ENCODE measurements around the gene SZRD1. TPM values are rescaled to one million over a fixed set of nuclear protein-coding genes. Genes with fewer than 3 reads are reported as not detected.

The SZRD1 gene
- total RNA-seq, 1 experiment from 2014 or later: 114 TPM

DNA sequence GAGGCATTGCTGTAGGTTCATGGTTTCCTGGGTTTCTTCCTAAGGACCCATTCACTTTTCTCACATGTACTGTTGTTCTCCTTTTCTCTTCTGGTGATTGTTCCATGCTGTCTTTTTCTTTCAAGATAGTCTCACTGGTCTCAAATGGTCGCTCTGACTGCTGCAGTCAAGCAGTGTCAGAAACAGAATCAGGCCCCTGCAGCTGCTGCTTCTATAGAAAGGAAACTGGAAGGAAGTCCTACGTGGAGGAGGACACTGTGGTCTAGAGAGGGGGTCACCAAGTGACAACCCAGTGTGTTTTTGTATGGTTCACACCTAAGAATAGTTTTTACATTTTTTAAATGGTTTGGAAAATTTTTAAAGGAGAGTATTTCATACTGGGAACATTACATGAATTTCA is 75.9 kb downstream of the SZRD1 start:
- no peaks in the 10 kb centered on the region for H3K9me2 ChIP-seq (ENCODE audit: insufficient read depth)
- no peaks in the 10 kb centered on the region for H3K9me3 ChIP-seq (ENCODE audit: insufficient read depth, low read depth)
- no peak for DNase-seq
- H2AFZ ChIP-seq: no peak overlapping the region
- H3K27ac ChIP-seq: no peak overlapping the region
- no peak overlapping the region for H3K4me2 ChIP-seq
- no peaks in the 10 kb centered on the region for H3F3A ChIP-seq (ENCODE audit: insufficient read depth, low read depth)
- no TSS peak for BruUV-seq (replicated peaks)
- intact Hi-C loops (cut with micrococcal nuclease; ENCODE audit: unreplicated experiment): loop anchor here (5.0 kb wide), 1 partner anchor 76 kb away; the partner anchor contains the start of gene SZRD1
- H3K4me3 ChIP-seq: no peak overlapping the region
- no peaks in the 10 kb centered on the region for H4K20me1 ChIP-seq (ENCODE audit: insufficient read depth)
- CTCF ChIA-PET: no interaction called here
- TF ChIP-seq EZH2 (IDR thresholded peaks at IDR 0.05; ENCODE audit: low read depth): no peak
- TF ChIP-seq, protein P1, sequence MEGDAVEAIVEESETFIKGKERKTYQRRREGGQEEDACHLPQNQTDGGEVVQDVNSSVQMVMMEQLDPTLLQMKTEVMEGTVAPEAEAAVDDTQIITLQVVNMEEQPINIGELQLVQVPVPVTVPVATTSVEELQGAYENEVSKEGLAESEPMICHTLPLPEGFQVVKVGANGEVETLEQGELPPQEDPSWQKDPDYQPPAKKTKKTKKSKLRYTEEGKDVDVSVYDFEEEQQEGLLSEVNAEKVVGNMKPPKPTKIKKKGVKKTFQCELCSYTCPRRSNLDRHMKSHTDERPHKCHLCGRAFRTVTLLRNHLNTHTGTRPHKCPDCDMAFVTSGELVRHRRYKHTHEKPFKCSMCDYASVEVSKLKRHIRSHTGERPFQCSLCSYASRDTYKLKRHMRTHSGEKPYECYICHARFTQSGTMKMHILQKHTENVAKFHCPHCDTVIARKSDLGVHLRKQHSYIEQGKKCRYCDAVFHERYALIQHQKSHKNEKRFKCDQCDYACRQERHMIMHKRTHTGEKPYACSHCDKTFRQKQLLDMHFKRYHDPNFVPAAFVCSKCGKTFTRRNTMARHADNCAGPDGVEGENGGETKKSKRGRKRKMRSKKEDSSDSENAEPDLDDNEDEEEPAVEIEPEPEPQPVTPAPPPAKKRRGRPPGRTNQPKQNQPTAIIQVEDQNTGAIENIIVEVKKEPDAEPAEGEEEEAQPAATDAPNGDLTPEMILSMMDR (conservative IDR thresholded peaks at IDR 0.05): no peak
- H3K36me3 ChIP-seq (ENCODE audit: low read depth): no peaks in the 10 kb centered on the region
- peaks cover 5% of the 10 kb centered on the region; the same call in 1 of the 2 replicates for H3K4me1 ChIP-seq (replicated peaks; ENCODE audit: insufficient read depth)
- no peaks in the 10 kb centered on the region for H3K27me3 ChIP-seq (ENCODE audit: insufficient read depth, low read depth)
- peaks cover 25% of the 10 kb centered on the region for H3K79me2 ChIP-seq (ENCODE audit: low read depth)
- POLR2A ChIA-PET (ENCODE audit: unreplicated experiment): no interaction called here

DNA sequence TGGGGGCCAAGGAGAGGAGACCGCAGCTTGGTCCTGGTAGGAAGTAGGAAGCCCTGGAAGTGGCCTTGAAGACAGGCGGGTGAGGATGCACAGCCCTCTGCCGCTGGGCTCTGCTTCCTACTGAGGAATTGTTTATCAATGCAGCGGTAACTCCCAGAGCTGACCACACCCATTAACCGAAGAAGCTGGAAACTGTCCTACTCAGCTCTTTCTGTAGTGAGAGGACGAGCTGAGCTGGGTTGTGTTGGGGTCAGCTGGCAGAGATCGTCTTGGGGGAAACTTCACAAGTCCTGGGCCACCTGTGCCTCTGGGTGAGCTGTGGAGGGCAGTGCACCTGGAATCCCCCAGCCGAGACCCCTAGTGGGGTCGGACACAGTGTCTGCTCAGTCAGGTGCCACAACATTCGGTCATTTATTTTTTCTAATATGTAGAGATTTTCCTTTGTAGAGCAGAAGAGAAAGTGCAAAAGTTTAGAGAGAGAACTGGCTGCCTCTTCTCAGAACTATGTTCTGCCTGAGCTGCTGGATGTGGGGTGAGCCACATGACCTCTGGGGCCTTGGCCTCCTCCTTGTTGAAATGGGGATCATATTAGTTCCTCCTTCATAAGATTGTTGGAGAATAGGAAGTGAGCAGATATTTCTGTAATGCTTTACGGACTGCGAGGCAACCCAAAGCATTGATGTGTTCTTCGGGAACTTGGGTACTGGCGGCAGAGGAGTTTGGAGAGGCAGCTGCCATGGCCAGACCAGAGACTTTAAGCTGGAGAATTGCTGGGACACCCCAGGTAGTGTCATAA is 77.1 kb downstream of the SZRD1 start:
- DNase-seq: no peak
- Histone ChIP-seq H3F3A (ENCODE audit: insufficient read depth, low read depth) (no peaks in the 10 kb centered on the region), H3K27ac (no peak overlapping the region), H3K9me2 (ENCODE audit: insufficient read depth) (no peaks in the 10 kb centered on the region), H3K36me3 (ENCODE audit: low read depth) (no peaks in the 10 kb centered on the region), H3K27me3 (ENCODE audit: insufficient read depth, low read depth) (no peaks in the 10 kb centered on the region), H3K79me2 (ENCODE audit: low read depth) (peaks cover 25% of the 10 kb centered on the region), H2AFZ (no peak overlapping the region), H3K4me3 (no peak overlapping the region), H3K4me1 (replicated peaks; ENCODE audit: insufficient read depth) (peaks cover 5% of the 10 kb centered on the region; the same call in 1 of the 2 replicates), H4K20me1 (ENCODE audit: insufficient read depth) (no peaks in the 10 kb centered on the region), H3K4me2 (no peak overlapping the region), H3K9me3 (ENCODE audit: insufficient read depth, low read depth) (no peaks in the 10 kb centered on the region)
- TF ChIP-seq EZH2 (IDR thresholded peaks at IDR 0.05; ENCODE audit: low read depth): no peak
- TF ChIP-seq, protein P1 (conservative IDR thresholded peaks at IDR 0.05): no peak
- intact Hi-C loops (cut with micrococcal nuclease; ENCODE audit: unreplicated experiment): loop anchor here (5.0 kb wide), 1 partner anchor 77 kb away; the partner anchor contains the start of gene SZRD1
- POLR2A ChIA-PET (ENCODE audit: unreplicated experiment): no interaction called here
- no TSS peak for BruUV-seq (replicated peaks)
- CTCF ChIA-PET: no interaction called here

DNA sequence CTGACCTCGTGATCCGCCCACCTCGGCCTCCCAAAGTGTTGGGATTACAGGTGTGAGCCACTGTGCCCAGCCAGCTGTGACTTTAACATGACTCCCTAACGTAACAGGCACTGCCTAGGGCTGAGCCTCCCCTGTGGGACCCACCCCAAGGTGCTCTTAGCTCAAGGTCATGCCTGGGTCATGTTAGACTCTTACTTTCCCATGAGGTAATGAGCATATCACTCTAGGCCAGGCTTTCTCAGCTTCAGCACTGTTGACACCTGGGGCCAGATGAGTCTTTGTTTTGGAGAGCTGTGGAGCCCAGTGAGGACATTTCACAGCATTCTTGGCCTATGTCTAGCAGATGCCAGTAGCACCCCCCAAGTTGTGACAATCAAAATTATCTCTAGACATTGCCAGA is 78.0 kb downstream of the SZRD1 start:
- Histone ChIP-seq H3K9me3 (ENCODE audit: insufficient read depth, low read depth) (no peaks in the 10 kb centered on the region), H3K27ac (no peak overlapping the region), H3K4me3 (no peak overlapping the region), H3K79me2 (ENCODE audit: low read depth) (peaks cover 25% of the 10 kb centered on the region), H4K20me1 (ENCODE audit: insufficient read depth) (no peaks in the 10 kb centered on the region), H3K4me1 (replicated peaks; ENCODE audit: insufficient read depth) (peaks cover 5% of the 10 kb centered on the region; the same call in 1 of the 2 replicates), H3F3A (ENCODE audit: insufficient read depth, low read depth) (no peaks in the 10 kb centered on the region), H3K36me3 (ENCODE audit: low read depth) (no peaks in the 10 kb centered on the region), H2AFZ (no peak overlapping the region), H3K4me2 (no peak overlapping the region), H3K9me2 (ENCODE audit: insufficient read depth) (no peaks in the 10 kb centered on the region), H3K27me3 (ENCODE audit: insufficient read depth, low read depth) (no peaks in the 10 kb centered on the region)
- intact Hi-C loops (cut with micrococcal nuclease; ENCODE audit: unreplicated experiment): no loop called here
- ChIA-PET CTCF (no interaction called here), POLR2A (ENCODE audit: unreplicated experiment) (no interaction called here)
- BruUV-seq (replicated peaks): no TSS peak
- no peak for DNase-seq
- no peak for TF ChIP-seq EZH2 (IDR thresholded peaks at IDR 0.05; ENCODE audit: low read depth)
- TF ChIP-seq, protein P1 (conservative IDR thresholded peaks at IDR 0.05): no peak
